H1 (cell line): ENCODE measurements around the gene HOXA11.

ENCODE experiments used
- BACH1 ChIP-seq: IDR thresholded peaks from 2 replicates; pipeline ENCODE4 v1.6.1; 2012; ENCODE audit warnings: low read length, improper control_type of control experiment
- CTCF ChIP-seq, 3 experiments: IDR thresholded peaks; 1 replicate in 2 of 3; 2 replicates in 1 of 3; pipeline versions ENCODE4 v1.5.1 to v1.6.1; 2011; ENCODE audit warnings: low read length in 3 of 3, mild to moderate bottlenecking in 3 of 3, inconsistent platforms in 2 of 3, low read depth in 1 of 3, moderate library complexity in 1 of 3; ENCODE audit not compliant: insufficient read depth in 1 of 3; ENCODE audit errors: control extremely low read depth in 1 of 3
- EP300 ChIP-seq, 2 experiments: IDR thresholded peaks; 1 replicate in 1 of 2; 2 replicates in 1 of 2; pipeline ENCODE4 v1.6.1; 2011 to 2012; ENCODE audit warnings: low read depth in 2 of 2, low read length in 2 of 2, mild to moderate bottlenecking in 2 of 2, borderline replicate concordance in 1 of 2, inconsistent platforms in 1 of 2, moderate library complexity in 1 of 2
- EZH2 ChIP-seq: fragments of 200-600 bp; sonication (generic); IDR thresholded peaks from 2 replicates; pipeline ENCODE4 v1.7.1; 2012; ENCODE audit warnings: low read depth, mild to moderate bottlenecking, moderate library complexity, low read length, inconsistent platforms; ENCODE audit not compliant: severe bottlenecking
- GABPA ChIP-seq: IDR thresholded peaks from 2 replicates; pipeline ENCODE4 v1.6.1; 2011; ENCODE audit warnings: mild to moderate bottlenecking, low read length, moderate library complexity, borderline replicate concordance; ENCODE audit not compliant: insufficient read depth
- HDAC6 ChIP-seq: IDR thresholded peaks from one replicate; pipeline ENCODE4 v1.7.1; 2012; ENCODE audit warnings: low read depth, mild to moderate bottlenecking, inconsistent platforms, low read length, moderate library complexity
- MAFK ChIP-seq: IDR thresholded peaks from 2 replicates; pipeline ENCODE4 v1.6.1; 2012; ENCODE audit warnings: low read depth, mild to moderate bottlenecking, improper control_type of control experiment, low read length
- PHF8 ChIP-seq: fragments of 200-600 bp; sonication (generic); conservative IDR thresholded peaks from 2 replicates; pipeline ENCODE4 v1.7.1; 2012; ENCODE audit warnings: low read depth, mild to moderate bottlenecking, inconsistent platforms, low read length, moderate library complexity
- POLR2A ChIP-seq, 2 experiments: IDR thresholded peaks; 1 replicate in 1 of 2; 2 replicates in 1 of 2; pipeline ENCODE4 v1.6.1; 2011; ENCODE audit warnings: low read depth in 2 of 2, low read length in 2 of 2, mild to moderate bottlenecking in 2 of 2; ENCODE audit errors: control extremely low read depth in 1 of 2
- POLR2AphosphoS5 ChIP-seq: IDR thresholded peaks from 2 replicates; pipeline ENCODE4 v1.6.1; 2011; ENCODE audit warnings: low read depth, low read length
- RAD21 ChIP-seq, 2 experiments: IDR thresholded peaks in 1 of 2; conservative IDR thresholded peaks in 1 of 2; 2 replicates each; pipeline ENCODE4 v1.6.1; 2011; ENCODE audit warnings: low read depth in 2 of 2, low read length in 2 of 2, improper control_type of control experiment in 1 of 2, inconsistent platforms in 1 of 2, mild to moderate bottlenecking in 1 of 2, moderate library complexity in 1 of 2
- SP1 ChIP-seq: IDR thresholded peaks from 2 replicates; pipeline ENCODE4 v1.6.1; 2011; ENCODE audit warnings: low read depth, low read length
- SP4 ChIP-seq: IDR thresholded peaks from 2 replicates; pipeline ENCODE4 v1.6.1; 2012; ENCODE audit warnings: low read length, inconsistent platforms

- TF ChIP-seq SP4 (no peak), EP300 (IDR thresholded peaks at IDR 0.05; ENCODE audit: borderline replicate concordance in 1 of 2, low read depth in 2 of 2, low read length in 2 of 2) (no peak), GABPA (no peak), SP1 (no peak), HDAC6 (no peak), EZH2 (no peak), POLR2AphosphoS5 (no peak), CTCF (IDR thresholded peaks at IDR 0.05; ENCODE audit: control extremely low read depth in 1 of 3, insufficient read depth in 1 of 3, low read depth in 1 of 3, low read length in 3 of 3) (no peak), RAD21 (IDR thresholded peaks at IDR 0.05 in 1 of 2, conservative IDR thresholded peaks at IDR 0.05 in 1 of 2; ENCODE audit: low read depth in 2 of 2, low read length in 2 of 2) (no peak), MAFK (no peak), POLR2A (IDR thresholded peaks at IDR 0.05; ENCODE audit: control extremely low read depth in 1 of 2, low read depth in 2 of 2, low read length in 2 of 2) (no peak), PHF8 (no peak), BACH1 (no peak)
Measured at GRCh38 chr7:27134392-27134791, 50.6 kb downstream of the HOXA11 start.
